OCI-LY1 (cell line): ENCODE measurements around the gene ITPK1.

Experiments used
- CTCF ChIP-seq: fragments of 200-600 bp; sonication (generic), shearing (Covaris generic); IDR thresholded peaks from 2 replicates; pipeline ENCODE4 v1.5.1; 2017; ENCODE audit warnings: mild to moderate bottlenecking, antibody characterized with exemption, low read length, moderate library complexity, mixed read lengths
- EZH2 ChIP-seq: fragments of 200-600 bp; sonication (generic), shearing (Covaris generic); IDR thresholded peaks from 2 replicates; pipeline ENCODE4 v1.8.0; 2017; ENCODE audit warnings: borderline replicate concordance, mixed run types, mild to moderate bottlenecking, antibody characterized with exemption, low read length, moderate library complexity, mixed read lengths

GRCh38 chr14:93006567-93007051 is 109.1 kb downstream of the ITPK1 start:
- TF ChIP-seq CTCF (no peak), EZH2 (no peak)
